ENCODE measurements around the gene RFX7.

RFX7 gene

DNA sequence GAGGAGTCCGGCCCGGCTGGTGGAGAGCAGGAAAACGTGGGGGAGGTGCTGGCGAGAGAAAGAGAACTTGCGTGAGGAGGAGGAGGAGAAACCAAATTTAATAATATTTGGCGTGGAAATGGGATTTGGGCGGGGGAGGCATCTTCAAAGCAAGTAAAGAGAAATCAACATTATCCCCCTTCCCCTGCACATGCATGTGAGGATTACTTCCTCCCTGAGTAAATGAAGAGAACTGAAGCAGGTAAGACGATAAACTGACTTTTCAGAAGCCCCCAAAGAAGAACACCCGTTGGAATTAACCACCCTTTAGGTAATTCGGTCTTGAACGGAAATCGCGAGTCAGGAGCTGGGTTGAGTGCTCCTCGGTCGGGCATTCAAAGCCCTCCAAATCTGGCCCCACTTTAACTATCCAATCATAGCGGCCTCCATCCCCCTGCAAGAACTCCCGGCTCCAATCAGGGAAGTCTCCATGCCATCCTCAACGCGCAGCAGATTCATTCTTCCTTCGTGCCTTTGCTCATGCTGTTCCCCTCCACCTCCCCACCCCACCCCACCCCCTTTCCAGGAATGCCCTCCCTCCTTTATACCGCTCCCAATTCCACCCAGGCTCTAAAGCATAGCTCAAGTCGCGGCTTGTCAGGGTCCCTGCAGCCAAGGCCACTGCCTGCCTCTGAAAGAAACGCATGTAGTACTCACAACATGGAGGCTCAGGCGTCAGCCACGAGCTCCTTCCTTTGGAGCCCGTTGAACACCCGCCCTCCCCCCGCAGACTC lies 545 bp upstream of the RFX7 start:
- peak; percentile 37 for DNase-seq

DNA sequence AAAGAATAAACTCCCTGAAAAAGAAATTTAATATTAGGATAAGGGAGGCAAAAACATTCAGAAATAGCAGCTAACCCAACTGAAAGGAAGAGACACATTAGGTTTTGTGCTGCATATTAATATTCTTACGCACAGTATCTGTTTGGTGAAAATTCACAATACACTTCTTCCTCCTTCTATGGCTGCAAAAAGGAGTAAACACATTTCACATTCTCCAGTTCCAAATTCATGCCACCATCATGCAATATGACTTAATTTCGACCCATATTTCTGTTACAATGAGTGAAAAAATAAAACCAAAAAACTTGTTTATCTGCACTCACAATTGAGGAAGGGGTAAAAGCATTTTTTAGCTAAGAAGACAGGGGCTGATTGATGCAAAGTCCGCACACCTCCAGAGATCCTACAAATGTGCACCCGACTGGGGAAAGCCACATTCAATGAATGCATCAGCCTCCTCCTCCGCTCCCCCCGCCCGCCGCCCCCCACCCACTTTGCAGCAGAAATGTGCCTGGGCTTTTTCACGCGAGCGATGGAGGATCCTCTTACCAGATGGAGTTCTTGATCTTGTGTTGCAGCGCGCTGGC lies 1.0 kb downstream of the RFX7 start:
- no peak for DNase-seq

DNA sequence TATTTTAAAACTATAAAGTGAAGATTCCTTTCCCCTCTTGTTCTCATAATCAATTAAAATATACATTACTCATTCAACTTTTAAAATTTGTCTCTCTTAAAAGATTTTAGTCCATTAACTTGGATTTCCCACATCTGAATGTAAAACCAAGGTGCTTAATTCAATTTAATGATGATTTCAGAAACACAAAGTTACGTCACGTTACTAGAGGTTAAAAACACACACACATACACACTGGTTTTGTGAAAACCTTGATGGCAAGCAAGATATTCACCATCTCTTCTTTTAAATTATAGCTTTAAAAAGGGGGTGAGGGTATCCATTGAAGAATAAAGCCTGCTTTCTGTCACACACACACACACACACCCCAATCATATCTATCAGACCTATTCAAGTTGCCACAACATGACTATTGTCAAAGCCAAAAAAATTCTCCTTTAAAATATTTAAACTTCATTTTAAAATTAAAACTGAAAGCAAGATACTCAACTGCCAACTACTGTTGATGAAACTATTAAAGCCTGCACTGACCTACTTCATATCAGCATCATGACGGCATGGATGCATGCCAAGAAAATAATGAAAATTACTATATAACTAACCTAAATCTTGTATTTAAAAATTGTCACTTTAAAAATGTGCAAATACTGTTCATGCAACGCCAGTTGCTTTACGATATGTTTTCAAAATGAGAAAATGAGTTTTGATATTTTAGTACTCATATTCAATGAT lies 2.1 kb downstream of the RFX7 start:
- DNase-seq: peak; percentile 11

DNA sequence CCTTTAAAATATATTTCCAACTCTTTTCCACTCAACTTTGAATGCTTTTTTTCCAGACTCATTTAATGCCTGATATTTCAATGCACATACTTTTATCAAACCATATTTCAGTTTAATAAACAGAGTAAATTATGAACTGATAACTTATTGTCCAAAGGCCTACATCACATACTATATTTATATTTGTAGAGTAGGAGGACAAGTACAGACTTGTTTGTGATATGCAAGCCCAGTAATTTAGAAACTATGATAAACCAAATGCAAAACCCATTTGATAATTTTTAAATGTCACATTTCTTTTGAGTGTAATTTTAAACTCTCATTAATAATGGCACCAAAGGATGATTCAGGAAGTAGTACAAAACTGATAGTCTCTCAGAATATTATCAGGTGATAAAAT lies 3.3 kb downstream of the RFX7 start:
- DNase-seq: no peak

DNA sequence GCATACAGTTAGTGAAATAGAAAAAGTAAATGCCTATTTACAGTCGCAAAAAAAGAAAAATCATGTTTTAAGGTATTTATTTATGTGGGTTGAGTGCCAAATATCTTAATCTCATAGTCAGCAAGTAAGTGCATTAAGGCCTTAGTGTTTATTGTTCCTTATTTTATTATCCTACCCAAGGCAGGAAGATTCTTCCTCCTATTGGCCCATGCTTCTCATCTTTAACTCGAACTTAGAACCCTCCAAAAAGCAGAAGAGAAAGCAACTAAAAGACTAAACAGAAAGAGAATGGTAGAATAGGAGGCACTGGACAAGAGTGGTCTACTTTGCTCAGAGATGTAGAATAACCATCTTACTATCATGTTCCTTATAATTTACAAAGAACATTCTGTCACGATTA lies 7.5 kb downstream of the RFX7 start:
- no peak for DNase-seq

DNA sequence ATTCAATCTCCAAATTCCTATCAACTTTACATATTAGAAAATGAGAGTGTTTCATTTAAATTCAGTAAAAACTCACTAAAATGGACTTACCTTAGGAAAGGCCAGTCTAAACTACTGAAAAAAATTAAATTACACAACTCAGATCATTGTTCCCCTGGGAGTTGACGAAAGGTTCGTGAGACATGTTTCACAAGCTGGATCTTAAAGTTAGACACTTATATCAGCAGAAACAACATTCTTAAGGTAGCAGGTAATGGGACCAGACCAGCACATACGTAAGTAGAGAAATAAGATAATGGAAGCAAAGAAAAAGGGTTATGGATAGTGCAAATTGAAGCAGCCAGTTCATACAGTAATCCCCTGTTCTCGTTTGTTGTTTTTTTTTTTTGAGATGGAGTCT lies 8.9 kb downstream of the RFX7 start:
- no peak for DNase-seq

DNA sequence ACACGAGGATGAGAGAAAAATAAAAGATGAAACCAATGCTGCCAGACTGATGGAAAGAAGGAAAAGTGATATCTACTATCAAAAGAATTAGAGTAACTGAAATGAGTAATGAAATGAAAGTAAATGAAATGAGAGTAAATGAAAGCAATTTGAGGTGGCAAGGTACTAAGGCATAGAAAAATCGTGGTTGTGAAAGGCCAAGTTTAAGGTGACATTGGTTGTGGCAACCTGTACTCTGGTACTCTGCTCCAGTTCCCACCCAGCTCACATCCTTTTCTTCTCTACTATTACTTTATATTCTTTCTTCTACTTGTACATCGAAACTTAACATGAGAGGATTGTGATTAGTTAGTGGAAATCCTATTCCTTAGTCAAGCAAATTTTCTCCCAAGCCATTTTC lies 10.1 kb downstream of the RFX7 start:
- no peak for DNase-seq

DNA sequence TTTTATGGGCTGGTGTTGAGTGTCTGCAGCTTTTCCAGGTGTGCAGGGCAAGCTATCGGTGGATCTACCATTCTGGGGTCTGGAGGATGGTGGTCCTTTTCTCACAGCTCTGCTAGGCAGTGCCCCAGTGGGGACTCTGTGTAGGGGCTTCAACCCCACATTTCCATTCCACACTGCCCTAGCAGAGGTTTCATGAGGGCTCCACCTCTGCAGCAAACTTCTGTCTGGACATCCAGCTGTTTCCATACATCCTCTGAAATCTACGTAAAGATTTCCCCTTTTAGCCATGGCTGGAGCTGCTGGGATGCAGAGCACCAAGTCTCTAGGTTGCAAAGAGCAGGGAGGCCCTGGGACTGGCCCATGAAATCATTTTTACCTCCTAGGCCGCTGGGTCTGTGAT lies 11.6 kb downstream of the RFX7 start:
- no peak for DNase-seq

DNA sequence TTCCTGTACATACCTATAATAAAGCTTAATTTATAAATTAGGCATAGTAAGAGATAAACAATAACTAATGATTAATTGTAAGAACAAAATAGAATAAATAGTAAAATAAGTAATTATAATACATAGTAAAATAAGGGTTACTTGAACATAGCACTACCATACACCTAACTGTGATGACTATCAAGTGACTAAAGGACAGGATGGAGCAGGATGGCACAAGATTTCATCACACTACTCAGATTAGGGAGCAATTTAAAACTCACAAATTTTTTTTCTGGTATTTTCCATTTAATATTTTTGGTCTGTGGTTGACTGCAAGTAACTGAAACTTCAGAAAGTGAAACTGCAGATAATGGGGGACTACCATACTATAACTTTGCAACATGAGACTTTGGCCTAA lies 14.8 kb downstream of the RFX7 start:
- no peak for DNase-seq

DNA sequence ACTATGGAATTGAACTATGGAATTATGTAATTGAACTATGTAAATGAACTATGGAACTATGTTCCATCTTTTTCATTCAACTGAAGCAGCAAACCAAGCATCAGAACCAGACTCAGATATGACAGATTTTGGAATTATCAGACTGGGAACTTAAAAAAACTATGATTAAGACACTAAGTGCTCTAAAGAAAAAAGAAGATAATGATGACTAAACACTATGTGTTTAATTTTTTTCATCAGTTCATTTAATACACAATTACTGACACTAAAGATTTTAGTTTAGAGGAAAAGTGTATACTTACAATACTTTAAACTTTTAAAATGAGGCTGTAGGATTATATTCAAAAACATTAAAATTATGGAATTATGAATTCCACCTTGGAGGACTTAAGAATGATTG lies 15.3 kb downstream of the RFX7 start:
- no peak for DNase-seq

DNA sequence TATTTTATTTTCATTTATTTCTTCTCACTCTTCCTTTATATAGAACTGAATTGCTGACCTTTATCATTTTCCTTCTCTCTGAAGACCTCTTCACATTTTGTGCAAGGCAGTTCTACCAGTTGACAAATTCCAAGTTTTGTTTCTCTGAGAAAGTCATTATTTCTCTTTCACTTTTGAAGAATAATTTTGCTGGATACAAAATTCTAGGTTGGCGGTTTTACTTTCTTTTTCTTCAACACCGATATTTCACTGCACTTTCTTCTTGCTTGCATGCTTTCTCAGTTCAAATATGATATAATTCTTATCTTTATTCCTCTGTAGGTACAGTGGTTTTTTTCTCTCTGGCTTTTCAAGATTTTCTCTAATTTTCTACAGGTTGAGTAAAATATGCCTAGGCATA lies 15.9 kb downstream of the RFX7 start:
- no peak for DNase-seq

DNA sequence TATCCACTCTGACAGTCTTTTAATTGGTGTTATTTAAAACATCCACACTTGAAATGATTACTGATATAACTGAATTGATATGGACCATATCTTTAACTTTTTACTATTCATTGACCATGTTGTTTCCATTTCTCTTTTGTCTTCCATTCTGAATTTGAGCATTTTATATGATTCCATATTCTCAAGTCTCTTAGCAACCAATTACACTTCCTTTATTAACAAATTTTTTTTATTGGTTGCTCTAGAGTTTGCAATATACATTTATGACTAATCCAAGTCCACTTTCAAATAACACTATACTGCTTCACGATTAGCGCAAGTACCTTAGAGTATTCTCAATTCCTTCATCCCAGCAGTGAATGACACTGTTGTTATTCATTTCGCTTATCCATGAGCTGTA lies 16.4 kb downstream of the RFX7 start:
- DNase-seq: no peak

DNA sequence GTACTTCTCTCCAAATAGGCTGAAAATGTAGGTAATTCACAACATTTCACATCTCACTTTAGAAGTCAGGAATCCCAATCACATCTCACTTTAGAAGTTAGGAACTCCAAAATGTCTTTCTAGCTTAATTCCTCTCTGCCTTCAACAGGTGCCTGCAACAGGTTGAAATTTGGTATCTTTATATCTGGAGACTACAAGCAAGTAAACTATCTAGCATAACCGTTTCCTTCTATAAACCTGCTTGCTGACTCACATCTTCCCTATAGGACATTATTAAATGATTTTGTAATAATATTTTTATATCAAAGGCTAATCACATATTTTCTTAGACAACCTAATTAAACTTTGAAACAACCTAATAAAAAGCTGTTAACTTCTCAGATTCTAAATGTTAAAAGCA lies 18.2 kb downstream of the RFX7 start:
- DNase-seq: no peak

DNA sequence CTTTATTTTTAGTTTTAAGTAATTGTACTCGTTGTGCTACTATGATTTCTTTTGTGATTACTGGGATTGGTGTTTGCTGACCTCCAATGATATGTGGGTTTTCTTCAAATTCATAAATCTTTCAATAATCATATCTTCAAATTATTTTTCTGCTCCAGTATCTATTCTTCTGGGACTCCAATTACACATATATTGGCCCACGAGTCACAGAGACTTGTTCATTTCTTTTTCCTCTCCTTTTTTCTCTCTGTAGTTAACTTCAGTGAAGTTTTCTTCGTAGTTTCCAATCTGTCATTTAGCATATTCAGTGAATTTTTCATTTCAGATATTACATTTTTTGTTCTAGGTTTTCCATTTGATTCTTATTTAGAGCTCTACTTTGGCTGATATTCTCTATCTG lies 21.4 kb downstream of the RFX7 start:
- no peak for DNase-seq

DNA sequence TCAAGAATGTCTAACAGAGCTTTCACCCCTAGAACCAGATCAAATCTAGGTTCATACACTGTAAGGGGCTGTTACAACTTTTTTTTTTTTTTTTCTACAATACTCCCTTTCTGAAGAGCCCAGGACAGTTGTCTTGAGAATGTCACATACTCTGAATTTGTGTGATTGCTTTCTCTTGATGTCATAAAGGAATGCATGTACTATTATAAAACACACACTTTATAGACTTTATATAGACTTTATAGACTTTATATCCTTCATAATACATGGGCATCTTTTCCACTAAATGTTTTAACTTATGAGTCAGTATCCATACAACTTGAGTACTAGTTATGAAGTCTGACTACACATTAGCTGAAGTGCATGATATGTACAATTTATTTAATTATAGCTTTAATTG lies 26.3 kb downstream of the RFX7 start:
- no peak for DNase-seq

DNA sequence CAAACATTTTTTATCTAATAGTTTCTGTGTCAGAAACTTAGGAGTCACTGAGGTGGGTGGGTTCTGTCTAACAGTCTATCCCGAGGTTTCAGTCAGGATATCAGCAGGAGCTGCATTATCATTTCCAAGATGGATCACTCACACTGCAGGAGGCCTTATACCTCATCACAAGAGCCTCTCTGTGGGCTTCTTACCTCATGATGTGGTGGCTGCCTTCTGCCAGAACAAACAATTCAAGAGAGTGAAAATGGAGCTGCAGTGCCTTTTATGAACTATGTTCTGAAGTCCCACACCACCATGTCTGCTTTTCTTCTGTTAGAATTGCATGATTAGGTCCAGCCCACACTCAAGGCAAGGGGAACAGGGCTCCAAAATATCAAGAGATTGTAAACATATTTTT lies 27.9 kb downstream of the RFX7 start:
- DNase-seq: no peak

DNA sequence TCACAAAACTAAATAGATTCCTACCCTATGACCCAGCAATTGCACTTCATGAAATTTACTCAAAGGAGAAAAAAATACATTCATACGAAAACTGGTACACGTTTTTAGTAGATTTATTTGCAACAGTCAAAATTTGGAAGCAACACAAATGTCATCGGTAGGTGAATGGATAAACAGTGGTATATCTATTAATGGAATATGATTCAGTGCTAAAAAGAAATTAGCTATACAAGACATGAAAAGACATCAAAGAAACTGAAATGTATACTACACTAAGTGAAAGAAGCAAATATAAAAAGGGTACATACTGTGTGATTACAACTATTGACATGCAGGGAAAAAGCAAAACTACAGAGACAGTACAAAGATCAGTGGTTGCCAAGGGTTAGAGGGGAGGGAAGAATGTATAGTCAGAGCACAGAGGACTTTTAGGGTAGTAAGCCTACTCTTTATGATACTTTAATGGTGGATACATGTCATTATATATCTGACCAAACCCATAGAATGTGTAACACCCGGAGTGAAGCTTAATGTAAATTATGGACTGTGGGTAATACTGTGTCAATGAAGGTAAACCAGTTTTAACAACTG lies 31.6 kb downstream of the RFX7 start:
- DNase-seq: no peak

DNA sequence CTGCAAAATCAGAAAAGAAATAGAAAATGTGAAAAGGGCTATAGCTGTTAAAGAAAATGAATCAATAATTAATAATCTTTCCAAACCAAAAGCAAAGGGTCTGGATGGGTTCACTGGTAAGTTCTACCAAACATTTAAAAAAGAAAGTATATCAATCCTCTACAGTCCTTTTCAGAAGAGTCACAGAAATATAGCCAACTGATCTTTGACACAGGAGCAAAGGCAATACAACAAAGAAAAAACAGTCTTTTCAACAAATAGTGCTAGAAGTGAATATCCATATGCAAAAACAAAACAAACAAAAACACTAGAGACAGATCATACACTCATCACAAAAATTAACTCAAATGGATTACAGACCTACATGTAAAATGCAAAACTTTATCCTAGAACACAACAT lies 32.6 kb downstream of the RFX7 start:
- no peak for DNase-seq

DNA sequence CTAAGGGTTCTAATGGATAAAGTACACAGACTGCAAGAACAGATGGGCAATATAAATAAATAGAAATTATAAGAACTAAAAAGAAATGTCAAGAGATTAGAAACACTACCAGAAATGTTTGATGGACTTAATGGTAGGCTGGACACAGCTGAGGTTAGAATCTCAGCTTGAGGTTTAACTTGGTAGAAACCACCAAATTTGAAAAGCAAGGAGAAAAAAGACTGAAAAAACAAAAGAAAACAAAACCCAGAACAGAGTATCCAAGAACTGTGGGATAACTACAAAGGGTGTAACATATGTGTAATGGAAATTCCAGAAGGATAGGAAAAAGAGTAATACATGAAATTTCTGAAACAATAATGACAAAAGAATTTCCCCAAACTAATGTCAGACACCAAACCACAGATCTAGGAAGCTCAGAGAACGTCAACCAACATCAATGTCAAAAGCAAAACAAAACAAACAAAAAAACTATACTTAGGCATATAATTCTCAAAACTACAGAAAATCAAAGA lies 35.0 kb downstream of the RFX7 start:
- DNase-seq: no peak

DNA sequence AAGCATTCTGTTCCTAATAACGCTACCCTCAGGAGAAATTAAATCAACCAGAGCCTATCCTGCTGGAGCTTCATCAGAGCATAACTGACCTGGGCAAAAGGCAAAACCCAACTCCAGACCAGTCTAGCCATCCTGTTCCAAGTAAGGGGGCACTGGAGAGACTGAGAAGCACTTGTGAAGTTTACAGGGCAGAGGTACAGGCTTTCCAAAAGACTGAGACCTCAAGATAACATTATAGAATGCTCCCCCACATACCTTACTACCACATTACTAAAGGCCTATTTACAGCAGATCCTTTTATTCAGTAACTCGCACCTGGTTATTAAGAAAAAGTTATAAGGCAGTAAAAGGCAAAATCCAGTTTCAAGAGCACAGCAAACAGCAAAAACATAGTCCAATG lies 35.5 kb downstream of the RFX7 start:
- DNase-seq: no peak

DNA sequence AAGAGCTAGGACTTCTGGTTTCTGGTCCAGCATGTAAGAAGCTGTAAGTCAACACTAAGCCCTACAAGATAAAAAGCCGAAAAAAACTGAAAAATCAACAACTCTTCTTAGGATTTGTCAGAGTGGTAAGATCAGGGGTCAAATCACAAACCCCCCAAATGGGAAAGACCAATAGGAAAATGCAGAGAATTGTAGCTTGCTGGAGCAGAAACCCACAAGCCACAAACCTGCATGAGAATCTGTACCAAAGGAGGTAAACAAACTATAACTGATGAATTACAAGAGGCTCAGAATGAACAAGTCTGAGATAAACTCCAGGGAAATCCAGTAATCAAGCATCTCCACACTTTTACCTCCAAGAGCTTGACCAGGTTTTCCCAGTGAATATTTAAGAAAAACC lies 36.0 kb downstream of the RFX7 start:
- peak; percentile 13 for DNase-seq

DNA sequence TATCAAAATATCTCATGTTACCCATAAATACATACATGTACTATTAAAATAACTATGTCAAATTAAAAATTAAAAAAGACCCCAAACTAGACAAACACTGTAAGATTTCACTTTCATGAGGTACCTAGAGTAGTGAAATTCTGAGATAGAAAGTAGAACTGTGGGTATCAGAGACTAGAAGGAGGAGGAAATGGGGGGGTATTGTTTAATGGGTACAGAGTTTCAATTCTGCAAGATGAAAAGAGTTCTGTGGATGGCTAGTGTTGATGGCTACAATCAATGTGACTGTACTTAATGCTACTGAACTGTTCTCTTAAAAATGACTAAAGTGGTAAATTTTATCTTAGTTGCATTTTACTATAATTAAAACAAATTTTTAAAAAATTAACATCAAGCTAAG lies 36.6 kb downstream of the RFX7 start:
- peak; percentile 13 for DNase-seq

DNA sequence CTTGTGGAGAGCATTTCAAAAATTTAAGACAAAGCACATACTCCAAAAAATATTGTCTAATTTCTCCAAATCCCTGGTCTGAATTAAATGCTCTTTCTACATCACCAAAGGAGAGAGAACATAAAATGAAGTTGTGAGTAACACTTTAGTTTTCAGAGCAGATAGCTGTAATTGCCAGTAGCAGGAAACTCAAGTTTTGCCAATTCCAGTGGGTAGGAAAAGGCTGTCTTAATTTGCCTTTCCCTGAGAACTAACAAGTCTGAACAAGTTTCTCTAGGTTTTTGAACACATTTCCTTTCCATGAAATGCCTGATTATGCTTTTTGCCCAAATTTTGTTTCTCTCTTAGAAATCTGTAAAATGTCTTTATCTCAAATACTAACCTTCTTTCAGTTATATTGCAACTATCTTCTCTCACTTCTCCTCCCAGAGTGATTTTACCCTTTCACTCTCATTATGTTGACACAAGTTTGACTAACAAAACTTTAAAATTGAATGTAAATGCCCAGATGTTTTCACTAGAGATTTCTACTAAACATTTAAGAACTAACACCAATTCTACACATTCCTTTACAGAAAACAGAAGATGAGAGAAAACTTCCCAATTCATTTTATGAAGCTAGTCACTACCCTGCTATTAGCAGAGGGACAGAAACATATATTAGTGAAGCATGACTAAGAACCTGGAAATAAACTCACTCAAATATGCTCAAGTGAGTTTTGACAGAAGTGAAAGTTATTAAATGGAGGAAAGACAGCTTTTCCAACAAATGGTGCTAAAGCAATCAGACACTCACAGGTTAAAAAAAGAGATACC lies 38.4 kb downstream of the RFX7 start:
- no peak for DNase-seq

Data from CD4-positive, alpha-beta T cell treated with Interleukin-12 subunit alpha and Interleukin-12 subunit beta, for 1 hour (primary cell).